GM19099 (cell line): ENCODE results near the gene EARS2.

Experiments
- POLR2A ChIP-seq: IDR thresholded peaks from 3 replicates; pipeline ENCODE4 v1.6.1; 2011; ENCODE audit warnings: low read depth; ENCODE audit not compliant: insufficient read length; ENCODE audit errors: extremely low read depth

EARS2 gene

DNA sequence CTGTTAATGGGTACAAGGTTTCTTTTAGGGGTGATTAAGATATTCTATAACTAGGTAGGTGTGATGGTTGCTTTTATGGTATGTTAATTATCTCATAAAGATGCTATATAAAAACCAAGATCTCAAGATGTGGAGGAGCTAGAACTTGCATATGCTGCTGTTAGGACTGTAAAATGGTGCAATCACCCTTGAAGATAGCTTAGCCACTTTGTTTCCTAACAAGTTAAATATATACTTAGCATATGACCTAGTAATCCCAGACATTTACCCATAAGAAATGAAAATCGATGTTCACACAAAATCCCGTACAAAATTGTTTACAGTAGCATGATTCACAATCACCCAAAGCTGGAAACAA is 71.9 kb downstream of the EARS2 start:
- TF ChIP-seq POLR2A = no peak

DNA sequence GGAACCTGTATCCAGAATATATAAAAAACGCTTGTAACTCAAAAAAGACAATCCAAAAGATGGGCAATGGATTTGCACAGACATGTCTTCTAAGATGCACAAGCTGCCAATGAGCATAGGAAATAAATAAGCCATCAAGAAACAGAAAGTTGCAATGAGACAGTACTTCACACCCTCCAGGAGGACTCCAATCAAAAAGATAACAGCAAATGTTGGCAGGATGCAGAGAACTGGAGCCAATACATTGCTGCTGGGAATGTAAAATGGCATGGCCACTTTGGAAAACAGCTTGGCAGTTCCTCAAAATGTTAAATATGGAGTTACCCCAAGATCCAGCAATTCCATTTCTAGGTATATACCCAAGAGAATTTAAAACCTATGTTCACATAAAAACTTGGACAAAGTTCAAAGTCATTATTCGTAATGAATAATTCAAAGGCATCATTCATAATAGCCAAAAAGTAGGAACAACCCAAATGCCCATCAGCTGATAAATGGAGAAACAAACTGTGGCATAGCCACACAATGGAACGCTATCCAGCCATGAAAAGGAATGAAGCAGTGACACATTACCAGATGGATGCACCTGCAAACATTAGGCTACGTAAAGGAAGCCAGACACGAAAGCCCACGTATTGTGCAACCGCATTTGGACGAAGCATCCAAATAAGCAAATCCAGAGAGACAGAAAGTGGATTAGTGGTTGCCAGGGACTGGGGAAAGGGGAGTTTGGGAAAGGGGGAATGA is 72.5 kb downstream of the EARS2 start:
- TF ChIP-seq POLR2A = no peak

GRCh38 chr16:23482778-23483177 is 74.4 kb downstream of the EARS2 start:
- no peak for TF ChIP-seq POLR2A

- TF ChIP-seq POLR2A = no peak
These were observed 76.9 kb downstream of the EARS2 start for GRCh38 chr16:23480257-23480656.

- no peak for TF ChIP-seq POLR2A
These were observed 78.0 kb downstream of the EARS2 start for GRCh38 chr16:23479138-23479537.

DNA sequence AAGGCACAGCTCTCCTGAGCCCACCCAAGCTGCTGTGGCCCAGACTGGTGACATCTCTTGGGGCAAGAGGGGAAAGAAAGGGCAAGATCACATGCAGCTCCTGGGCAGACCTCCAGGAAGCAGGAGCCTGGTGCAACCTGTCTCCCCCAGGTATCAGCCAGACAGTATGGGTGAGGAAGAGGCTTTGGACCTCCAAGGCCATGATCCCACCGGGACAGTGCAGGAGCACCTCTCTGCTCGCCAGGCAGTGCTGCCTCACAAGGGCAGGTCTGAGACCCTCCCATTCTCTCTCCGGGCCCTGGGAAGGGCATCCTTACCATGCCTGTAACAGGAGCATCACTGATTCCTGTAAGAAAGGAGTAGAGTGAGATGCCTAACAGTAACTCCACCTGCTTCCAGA is 78.6 kb downstream of the EARS2 start:
- no peak for TF ChIP-seq POLR2A

- TF ChIP-seq POLR2A = no peak
These were observed 80.9 kb downstream of the EARS2 start for GRCh38 chr16:23476289-23476688.
